Upper lobe of left lung (tissue), 4 donors: ENCODE results near the gene CDK6.

ENCODE experiments used
- EP300 ChIP-seq, 4 donors: sonication (generic); formaldehyde crosslinking; IDR thresholded peaks; one replicate each; pipeline ENCODE4 v1.5.1; 2017; ENCODE audit warnings: antibody characterized with exemption in 4 of 4, control low read depth in 2 of 4
- POLR2A ChIP-seq, 4 donors: fragments of 450-650 bp; IDR thresholded peaks; one replicate each; pipeline ENCODE4 v1.5.1; 2016 to 2017; ENCODE audit warnings: antibody characterized with exemption in 4 of 4, mild to moderate bottlenecking in 2 of 4
- POLR2AphosphoS5 ChIP-seq, 2 donors: sonication (generic); formaldehyde crosslinking; IDR thresholded peaks; one replicate each; pipeline ENCODE4 v1.5.1; 2017; ENCODE audit warnings: antibody characterized with exemption in 2 of 2
- TF ChIP-seq, protein P1 (sequence below), 6 experiments: fragments of 450-650 bp in 4 of 6; fragments of 200-600 bp in 2 of 6; sonication (generic) in 2 of 6; IDR thresholded peaks; one replicate each; pipeline ENCODE4 v1.5.1; 2016 to 2019; ENCODE audit warnings: antibody characterized with exemption in 6 of 6

DNA sequence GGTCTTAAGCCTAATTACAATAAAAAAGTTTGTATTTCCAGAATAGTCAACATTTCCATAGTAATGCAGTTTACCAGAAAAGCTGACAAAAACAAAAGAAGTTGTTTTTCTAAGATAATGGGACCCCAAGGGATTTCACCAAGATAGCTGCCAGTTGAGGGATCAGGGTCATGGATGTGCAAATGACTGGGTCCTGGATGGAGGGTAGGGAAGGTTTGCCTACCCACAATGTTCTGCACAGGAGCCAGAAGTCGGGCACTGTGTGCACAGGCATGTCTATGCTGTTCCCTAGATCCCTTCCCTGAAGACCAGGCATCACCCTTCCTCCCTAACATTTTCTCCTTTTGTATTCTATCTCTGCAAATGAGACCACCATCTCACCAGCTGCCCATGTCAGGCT, 152.1 kb downstream of the CDK6 start:
- TF ChIP-seq EP300 (IDR thresholded peaks at IDR 0.05): no peak
- TF ChIP-seq POLR2A (IDR thresholded peaks at IDR 0.05): no peak
- TF ChIP-seq, protein P1, sequence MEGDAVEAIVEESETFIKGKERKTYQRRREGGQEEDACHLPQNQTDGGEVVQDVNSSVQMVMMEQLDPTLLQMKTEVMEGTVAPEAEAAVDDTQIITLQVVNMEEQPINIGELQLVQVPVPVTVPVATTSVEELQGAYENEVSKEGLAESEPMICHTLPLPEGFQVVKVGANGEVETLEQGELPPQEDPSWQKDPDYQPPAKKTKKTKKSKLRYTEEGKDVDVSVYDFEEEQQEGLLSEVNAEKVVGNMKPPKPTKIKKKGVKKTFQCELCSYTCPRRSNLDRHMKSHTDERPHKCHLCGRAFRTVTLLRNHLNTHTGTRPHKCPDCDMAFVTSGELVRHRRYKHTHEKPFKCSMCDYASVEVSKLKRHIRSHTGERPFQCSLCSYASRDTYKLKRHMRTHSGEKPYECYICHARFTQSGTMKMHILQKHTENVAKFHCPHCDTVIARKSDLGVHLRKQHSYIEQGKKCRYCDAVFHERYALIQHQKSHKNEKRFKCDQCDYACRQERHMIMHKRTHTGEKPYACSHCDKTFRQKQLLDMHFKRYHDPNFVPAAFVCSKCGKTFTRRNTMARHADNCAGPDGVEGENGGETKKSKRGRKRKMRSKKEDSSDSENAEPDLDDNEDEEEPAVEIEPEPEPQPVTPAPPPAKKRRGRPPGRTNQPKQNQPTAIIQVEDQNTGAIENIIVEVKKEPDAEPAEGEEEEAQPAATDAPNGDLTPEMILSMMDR (IDR thresholded peaks at IDR 0.05): no peak
- TF ChIP-seq POLR2AphosphoS5 (IDR thresholded peaks at IDR 0.05): no peak
